ENCODE data around the gene FHAD1. TPM values are rescaled to one million over a fixed set of nuclear protein-coding genes. Genes with fewer than 3 reads are reported as not detected.

FHAD1 gene
- total RNA-seq, 2 experiments from 2014 or later = not detected

GRCh38 chr1:15332952-15333715 is 86.1 kb downstream of the FHAD1 start:
- H2AFZ ChIP-seq (ENCODE audit: low read length) = no peak overlapping the region
- intact Hi-C loops (cut with micrococcal nuclease; ENCODE audit: unreplicated experiment) = no loop called here
- H4K20me1 ChIP-seq (ENCODE audit: insufficient read depth, low read length) = no peaks in the 10 kb centered on the region
- no peak overlapping the region for H3K4me2 ChIP-seq (ENCODE audit: low read length)
- no peak overlapping the region for H3K4me3 ChIP-seq (ENCODE audit: low read depth, low read length, poor library complexity, severe bottlenecking)
- H3K9me3 ChIP-seq (ENCODE audit: low read length) = no peaks in the 10 kb centered on the region
- no peak for TF ChIP-seq EZH2phosphoT487 (IDR thresholded peaks at IDR 0.05; ENCODE audit: borderline replicate concordance, low read depth, low read length)
- no peak for TF ChIP-seq CTCF (conservative IDR thresholded peaks at IDR 0.05; ENCODE audit: low read length)
- no peaks in the 10 kb centered on the region for H3K4me1 ChIP-seq (ENCODE audit: insufficient read depth, low read length, poor library complexity, severe bottlenecking)
- H3K79me2 ChIP-seq (ENCODE audit: insufficient read depth, low read depth, low read length) = no peaks in the 10 kb centered on the region
- H3K36me3 ChIP-seq (ENCODE audit: insufficient read depth, low read length) = no peaks in the 10 kb centered on the region
- BruUV-seq (replicated peaks) = no TSS peak
- no peak overlapping the region for H3K27ac ChIP-seq (ENCODE audit: low read depth, low read length, poor library complexity, severe bottlenecking)
- no peak for DNase-seq (ENCODE audit: low spot score)
- ChIA-PET POLR2A (no interaction called here), CTCF (ENCODE audit: unreplicated experiment) (no interaction called here)
- H3K9me2 ChIP-seq (ENCODE audit: insufficient read depth, low read length) = no peaks in the 10 kb centered on the region

GRCh38 chr1:15334995-15335394 is 88.0 kb downstream of the FHAD1 start:
- intact Hi-C loops (cut with micrococcal nuclease; ENCODE audit: unreplicated experiment) = no loop called here
- Histone ChIP-seq H3K27ac (ENCODE audit: low read depth, low read length, poor library complexity, severe bottlenecking) (no peak overlapping the region), H3K79me2 (ENCODE audit: insufficient read depth, low read depth, low read length) (no peaks in the 10 kb centered on the region), H3K9me3 (ENCODE audit: low read length) (no peaks in the 10 kb centered on the region), H2AFZ (ENCODE audit: low read length) (no peak overlapping the region), H3K4me3 (ENCODE audit: low read depth, low read length, poor library complexity, severe bottlenecking) (no peak overlapping the region), H3K36me3 (ENCODE audit: insufficient read depth, low read length) (no peaks in the 10 kb centered on the region), H3K4me1 (ENCODE audit: insufficient read depth, low read length, poor library complexity, severe bottlenecking) (no peaks in the 10 kb centered on the region), H4K20me1 (ENCODE audit: insufficient read depth, low read length) (no peaks in the 10 kb centered on the region), H3K9me2 (ENCODE audit: insufficient read depth, low read length) (no peaks in the 10 kb centered on the region), H3K4me2 (ENCODE audit: low read length) (no peak overlapping the region)
- no peak for DNase-seq (ENCODE audit: low spot score)
- CTCF ChIA-PET (ENCODE audit: unreplicated experiment) = no interaction called here
- POLR2A ChIA-PET = no interaction called here
- no TSS peak for BruUV-seq (replicated peaks)
- TF ChIP-seq EZH2phosphoT487 (IDR thresholded peaks at IDR 0.05; ENCODE audit: borderline replicate concordance, low read depth, low read length) = no peak
- no peak for TF ChIP-seq CTCF (conservative IDR thresholded peaks at IDR 0.05; ENCODE audit: low read length)

DNA sequence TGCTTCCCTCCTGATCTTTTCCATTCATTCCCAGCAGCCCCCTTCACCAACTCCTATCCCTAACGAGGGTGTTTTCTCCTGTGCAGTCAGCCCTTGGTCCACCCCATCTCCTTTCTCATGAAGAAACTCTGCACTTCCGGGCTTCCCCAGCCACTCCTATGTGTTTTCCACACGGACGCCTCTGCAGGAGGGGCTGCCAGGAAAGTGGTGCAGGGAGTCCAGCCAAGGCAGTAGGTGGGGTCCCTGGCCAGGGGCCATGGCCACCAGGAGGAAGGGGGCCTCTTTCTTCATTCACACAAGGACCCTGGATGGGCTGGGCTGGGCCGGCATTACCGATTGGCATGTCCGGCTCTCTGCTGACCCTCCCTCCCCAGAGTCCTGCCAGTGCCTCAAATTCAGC is 89.8 kb downstream of the FHAD1 start:
- CTCF ChIA-PET (ENCODE audit: unreplicated experiment) = no interaction called here

More for the DNA sequence above, 89.8 kb downstream of the FHAD1 start:
- Histone ChIP-seq H3K9me3 (ENCODE audit: low read length) (no peaks in the 10 kb centered on the region), H3K4me3 (ENCODE audit: low read depth, low read length, poor library complexity, severe bottlenecking) (no peak overlapping the region), H3K4me1 (ENCODE audit: insufficient read depth, low read length, poor library complexity, severe bottlenecking) (no peaks in the 10 kb centered on the region), H3K4me2 (ENCODE audit: low read length) (no peak overlapping the region), H2AFZ (ENCODE audit: low read length) (no peak overlapping the region), H4K20me1 (ENCODE audit: insufficient read depth, low read length) (no peaks in the 10 kb centered on the region), H3K9me2 (ENCODE audit: insufficient read depth, low read length) (no peaks in the 10 kb centered on the region), H3K36me3 (ENCODE audit: insufficient read depth, low read length) (no peaks in the 10 kb centered on the region), H3K27ac (ENCODE audit: low read depth, low read length, poor library complexity, severe bottlenecking) (no peak overlapping the region), H3K79me2 (ENCODE audit: insufficient read depth, low read depth, low read length) (no peaks in the 10 kb centered on the region)
- intact Hi-C loops (cut with micrococcal nuclease; ENCODE audit: unreplicated experiment) = no loop called here
- no peak for TF ChIP-seq EZH2phosphoT487 (IDR thresholded peaks at IDR 0.05; ENCODE audit: borderline replicate concordance, low read depth, low read length)
- TF ChIP-seq CTCF (conservative IDR thresholded peaks at IDR 0.05; ENCODE audit: low read length) = no peak
- no peak for DNase-seq (ENCODE audit: low spot score)
- no TSS peak for BruUV-seq (replicated peaks)
- POLR2A ChIA-PET = no interaction called here
